Heart left ventricle (tissue), 13 donors: Measurements from ENCODE around the gene SLC22A23.

ENCODE experiments used
- CTCF ChIP-seq, 12 donors: fragments of 200-600 bp; sonication (generic) in 4 of 12; IDR thresholded peaks; one replicate each; pipeline versions ENCODE4 v1.5.0 to v1.8.0; 2018 to 2022; ENCODE audit warnings: antibody characterized with exemption in 12 of 12, mild to moderate bottlenecking in 5 of 12
- POLR2A ChIP-seq, 2 donors: fragments of 450-650 bp; IDR thresholded peaks; one replicate each; pipeline ENCODE4 v1.6.1; 2017; ENCODE audit warnings: antibody characterized with exemption in 2 of 2, mild to moderate bottlenecking in 2 of 2, moderate library complexity in 2 of 2
- donor health status: ischemic (EF 13 %, LVEDD 7.1; RV severe dilation, severe dysfunction).
- donor health status: DM: no; HTN: yes; CAD: no.
- donor health status: DM: no; HTN: no; CAD: no.
- donor health status: ischemic (EF 25% LVEDD 6.9; RV normal size, moderate dysfunction).
- donor health status: ischemic (EF 25% LVEDD 5.7; RV mildly dilated, moderate dysfunction).
- donor health status: ischemic (EF 35%, LVEDD 5.7; RV mildly dilated, moderate dysfunction).
- donor health status: nonischemic (EF 11% LVEDD 7.7; RV severe dilation, severe dysfunction).
- donor health status: DM: yes; HTN: yes; CAD: no.
- donor health status: PGD.
- donor health status: ischemic (EF 29% LVEDD 5.4; RV normal size, mild dysfunction).
- donor health status: nonischemic (EF 23%, LVEDD 6.1; RV moderate dilation, normal function).

- TF ChIP-seq CTCF (IDR thresholded peaks at IDR 0.05) (no peak), POLR2A (IDR thresholded peaks at IDR 0.05) (no peak)
These were observed 66.2 kb downstream of the SLC22A23 start for GRCh38 chr6:3390698-3391097.
